OCI-LY7 (cell line): ENCODE data around the gene COL10A1.

Experiments used
- EZH2phosphoT487 ChIP-seq: fragments of 200-600 bp; sonication (generic); IDR thresholded peaks from 2 replicates; pipeline ENCODE4 v1.6.1; 2018; ENCODE audit warnings: low read depth, borderline replicate concordance, mild to moderate bottlenecking, mixed run types, antibody characterized with exemption, low read length, moderate library complexity, mixed read lengths
- TF ChIP-seq, protein P1 (sequence below): fragments of 200-600 bp; sonication (generic); conservative IDR thresholded peaks from 2 replicates; pipeline ENCODE4 v1.5.1; 2014; ENCODE audit warnings: mild to moderate bottlenecking, antibody characterized with exemption, low read length, moderate library complexity, mixed read lengths

DNA sequence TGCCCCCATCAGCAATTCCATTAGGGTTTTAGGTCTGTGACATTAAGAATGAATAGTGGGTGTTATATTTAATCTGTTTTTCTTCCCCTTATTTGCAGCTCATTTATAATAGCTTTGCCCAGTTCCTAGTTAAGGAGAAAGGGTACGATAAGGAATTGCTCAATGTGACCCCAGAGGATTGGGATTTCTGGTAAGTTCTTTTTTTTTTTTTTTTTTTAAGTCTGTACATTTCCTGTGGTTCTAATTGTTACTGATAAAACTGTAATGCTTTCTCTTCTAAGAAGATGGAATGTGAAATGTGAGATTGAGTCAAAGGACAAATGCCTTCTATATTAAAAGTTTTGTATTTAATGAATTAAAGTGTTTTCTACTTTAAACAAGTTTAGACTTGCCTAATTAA is 19.8 kb downstream of the COL10A1 start:
- no peak for TF ChIP-seq EZH2phosphoT487
- TF ChIP-seq, protein P1, sequence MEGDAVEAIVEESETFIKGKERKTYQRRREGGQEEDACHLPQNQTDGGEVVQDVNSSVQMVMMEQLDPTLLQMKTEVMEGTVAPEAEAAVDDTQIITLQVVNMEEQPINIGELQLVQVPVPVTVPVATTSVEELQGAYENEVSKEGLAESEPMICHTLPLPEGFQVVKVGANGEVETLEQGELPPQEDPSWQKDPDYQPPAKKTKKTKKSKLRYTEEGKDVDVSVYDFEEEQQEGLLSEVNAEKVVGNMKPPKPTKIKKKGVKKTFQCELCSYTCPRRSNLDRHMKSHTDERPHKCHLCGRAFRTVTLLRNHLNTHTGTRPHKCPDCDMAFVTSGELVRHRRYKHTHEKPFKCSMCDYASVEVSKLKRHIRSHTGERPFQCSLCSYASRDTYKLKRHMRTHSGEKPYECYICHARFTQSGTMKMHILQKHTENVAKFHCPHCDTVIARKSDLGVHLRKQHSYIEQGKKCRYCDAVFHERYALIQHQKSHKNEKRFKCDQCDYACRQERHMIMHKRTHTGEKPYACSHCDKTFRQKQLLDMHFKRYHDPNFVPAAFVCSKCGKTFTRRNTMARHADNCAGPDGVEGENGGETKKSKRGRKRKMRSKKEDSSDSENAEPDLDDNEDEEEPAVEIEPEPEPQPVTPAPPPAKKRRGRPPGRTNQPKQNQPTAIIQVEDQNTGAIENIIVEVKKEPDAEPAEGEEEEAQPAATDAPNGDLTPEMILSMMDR = no peak
